ENCODE data around the gene ZNF333. TPM values are rescaled to one million over a fixed set of nuclear protein-coding genes. Genes with fewer than 3 reads are reported as not detected.

The ZNF333 gene
- total and polyA plus RNA-seq, 2 of the 4 experiments (the other 2 are of a cell fraction), result 9.8 to 15.1 TPM

DNA sequence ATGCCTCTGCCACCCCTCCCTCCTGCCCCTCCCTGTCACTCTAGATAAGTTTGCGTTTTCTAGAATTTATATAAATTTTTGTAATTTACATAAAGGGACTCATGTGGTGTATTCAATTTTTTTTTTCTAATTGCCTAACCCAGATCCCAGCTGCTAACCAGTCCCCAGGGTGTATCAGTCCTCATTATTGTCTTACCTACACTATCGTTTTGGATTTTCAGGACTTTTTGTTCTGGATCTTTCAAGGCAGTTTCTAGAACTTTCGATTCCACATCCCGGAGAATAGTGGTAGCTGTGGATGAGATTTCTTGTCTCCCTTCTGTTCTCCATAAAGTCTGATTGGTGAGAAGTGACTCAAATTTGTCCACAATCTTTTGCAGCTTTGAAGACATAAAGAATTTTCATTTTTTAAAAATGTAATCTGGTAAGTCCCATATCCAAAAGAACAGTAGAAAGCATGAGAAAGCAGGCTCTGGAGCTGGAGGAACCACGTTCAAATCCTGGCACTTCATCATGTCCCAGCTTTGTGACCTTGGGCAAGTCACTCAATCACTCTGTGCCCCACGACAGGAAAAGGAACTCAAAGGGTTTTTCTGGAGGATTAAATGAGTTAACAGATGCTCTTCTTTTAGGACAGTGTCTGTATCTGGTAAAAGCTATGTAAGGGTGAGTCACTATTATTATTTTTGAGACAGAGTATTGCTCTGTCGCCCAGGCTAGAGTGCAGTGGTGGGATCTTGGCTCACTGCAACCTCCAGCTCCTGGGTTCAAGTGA is 34.9 kb upstream of the ZNF333 start:
- Histone ChIP-seq H2BK15ac (ENCODE audit: low read depth, low read length) (no peak overlapping the region), H3K23ac (ENCODE audit: low read depth, low read length) (no peak overlapping the region), H2AK5ac (ENCODE audit: low read depth, low read length) (no peak overlapping the region), H2BK20ac (ENCODE audit: low read depth, low read length) (no peak overlapping the region), H3K18ac (ENCODE audit: low read depth, low read length) (no peak overlapping the region), H3K4me2 (ENCODE audit: low read depth, low read length) (no peak overlapping the region), H2AFZ (replicated peaks; ENCODE audit: low read length, poor library complexity) (no peak overlapping the region), H3K36me3 (ENCODE audit: control insufficient read depth, insufficient read depth, low read length) (no peaks in the 10 kb centered on the region), H3K27me3 (ENCODE audit: control insufficient read depth, insufficient read depth, low read length) (no peaks in the 10 kb centered on the region), H4K5ac (ENCODE audit: low read depth, low read length) (no peak overlapping the region), H4K91ac (ENCODE audit: insufficient read depth, low read depth, low read length) (no peak overlapping the region), H2BK120ac (ENCODE audit: low read depth, low read length) (no peak overlapping the region), H4K8ac (ENCODE audit: low read depth in 2 of 2, low read length in 2 of 2) (no peak overlapping the region), H3K9me3 (ENCODE audit: control insufficient read depth, insufficient read depth, low read length) (no peaks in the 10 kb centered on the region), H3K27ac (ENCODE audit: insufficient read depth, low read length) (no peak overlapping the region), H2BK5ac (ENCODE audit: low read depth, low read length, poor library complexity, severe bottlenecking) (no peak overlapping the region), H3K9me1 (ENCODE audit: insufficient read depth, low read length) (no peaks in the 10 kb centered on the region), H3K9ac (ENCODE audit: low read depth, low read length) (no peak overlapping the region), H4K20me1 (ENCODE audit: insufficient read depth, low read length) (no peaks in the 10 kb centered on the region), H2AK9ac (replicated peaks; ENCODE audit: low read depth, low read length, poor library complexity) (no peak overlapping the region), H3K56ac (ENCODE audit: extremely low read depth, insufficient read depth, low read length) (no peak overlapping the region), H3K14ac (replicated peaks; ENCODE audit: low read depth, low read length) (no peak overlapping the region), H3K4ac (ENCODE audit: low read depth, low read length) (no peak overlapping the region), H3K79me1 (ENCODE audit: low read depth in 1 of 2, low read length in 2 of 2) (no peaks in the 10 kb centered on the region), H3K4me1 (ENCODE audit: control insufficient read depth, insufficient read depth, low read length) (no peaks in the 10 kb centered on the region), H3K4me3 (ENCODE audit: insufficient read depth, low read depth, low read length) (no peak overlapping the region)
- TF ChIP-seq FOS (IDR thresholded peaks at IDR 0.05; ENCODE audit: low read depth, low read length) (no peak), NFE2L2 (IDR thresholded peaks at IDR 0.05; ENCODE audit: low read depth, low read length) (no peak), BHLHE40 (IDR thresholded peaks at IDR 0.05; ENCODE audit: low read depth, low read length) (no peak), RAD21 (IDR thresholded peaks at IDR 0.05; ENCODE audit: low read length) (no peak), MXI1 (IDR thresholded peaks at IDR 0.05; ENCODE audit: borderline replicate concordance, low read depth, low read length) (no peak), CHD1 (IDR thresholded peaks at IDR 0.05; ENCODE audit: low read depth, low read length) (no peak), RCOR1 (IDR thresholded peaks at IDR 0.05; ENCODE audit: insufficient replicate concordance, low read length) (no peak), MAFK (IDR thresholded peaks at IDR 0.05; ENCODE audit: low read depth, low read length) (no peak), CEBPB (IDR thresholded peaks at IDR 0.05; ENCODE audit: low read depth, low read length) (no peak), MAZ (IDR thresholded peaks at IDR 0.05; ENCODE audit: borderline replicate concordance, low read depth, low read length) (no peak), POLR2A (IDR thresholded peaks at IDR 0.05; ENCODE audit: low read depth, low read length) (no peak), SMC3 (IDR thresholded peaks at IDR 0.05; ENCODE audit: low read depth, low read length) (no peak), RFX5 (IDR thresholded peaks at IDR 0.05; ENCODE audit: low read depth, low read length) (no peak), USF2 (IDR thresholded peaks at IDR 0.05; ENCODE audit: low read depth, low read length) (no peak)
- TF ChIP-seq, protein P1, sequence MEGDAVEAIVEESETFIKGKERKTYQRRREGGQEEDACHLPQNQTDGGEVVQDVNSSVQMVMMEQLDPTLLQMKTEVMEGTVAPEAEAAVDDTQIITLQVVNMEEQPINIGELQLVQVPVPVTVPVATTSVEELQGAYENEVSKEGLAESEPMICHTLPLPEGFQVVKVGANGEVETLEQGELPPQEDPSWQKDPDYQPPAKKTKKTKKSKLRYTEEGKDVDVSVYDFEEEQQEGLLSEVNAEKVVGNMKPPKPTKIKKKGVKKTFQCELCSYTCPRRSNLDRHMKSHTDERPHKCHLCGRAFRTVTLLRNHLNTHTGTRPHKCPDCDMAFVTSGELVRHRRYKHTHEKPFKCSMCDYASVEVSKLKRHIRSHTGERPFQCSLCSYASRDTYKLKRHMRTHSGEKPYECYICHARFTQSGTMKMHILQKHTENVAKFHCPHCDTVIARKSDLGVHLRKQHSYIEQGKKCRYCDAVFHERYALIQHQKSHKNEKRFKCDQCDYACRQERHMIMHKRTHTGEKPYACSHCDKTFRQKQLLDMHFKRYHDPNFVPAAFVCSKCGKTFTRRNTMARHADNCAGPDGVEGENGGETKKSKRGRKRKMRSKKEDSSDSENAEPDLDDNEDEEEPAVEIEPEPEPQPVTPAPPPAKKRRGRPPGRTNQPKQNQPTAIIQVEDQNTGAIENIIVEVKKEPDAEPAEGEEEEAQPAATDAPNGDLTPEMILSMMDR (conservative IDR thresholded peaks at IDR 0.05; ENCODE audit: low read depth, low read length), result no peak
- TF ChIP-seq, protein P2, sequence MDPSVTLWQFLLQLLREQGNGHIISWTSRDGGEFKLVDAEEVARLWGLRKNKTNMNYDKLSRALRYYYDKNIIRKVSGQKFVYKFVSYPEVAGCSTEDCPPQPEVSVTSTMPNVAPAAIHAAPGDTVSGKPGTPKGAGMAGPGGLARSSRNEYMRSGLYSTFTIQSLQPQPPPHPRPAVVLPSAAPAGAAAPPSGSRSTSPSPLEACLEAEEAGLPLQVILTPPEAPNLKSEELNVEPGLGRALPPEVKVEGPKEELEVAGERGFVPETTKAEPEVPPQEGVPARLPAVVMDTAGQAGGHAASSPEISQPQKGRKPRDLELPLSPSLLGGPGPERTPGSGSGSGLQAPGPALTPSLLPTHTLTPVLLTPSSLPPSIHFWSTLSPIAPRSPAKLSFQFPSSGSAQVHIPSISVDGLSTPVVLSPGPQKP (IDR thresholded peaks at IDR 0.05; ENCODE audit: borderline replicate concordance, low read depth, low read length), result no peak
- BruUV-seq (replicated peaks), result no TSS peak
- DNase-seq, result no peak
- 37% methylated on average over 2 of the region's 7 CpGs; no CpG with 5 or more reads in 1 of the 2 experiments for WGBS, 2 experiments (ENCODE audit: extremely low coverage in 2 of 2, insufficient read length in 1 of 2)
- ChIA-PET POLR2A (ENCODE audit: unreplicated experiment) (no interaction called here), CTCF (interaction anchor here (0.5 kb wide), 1 partner anchor 151 kb away, joined by 3 read pairs; no protein-coding TSS in a partner anchor)
- no peak for ATAC-seq (ENCODE audit: low read depth)
- intact Hi-C loops (cut with micrococcal nuclease), result no loop called here
- dilution Hi-C loops (cut with HindIII; ENCODE audit: low sequenced_read_pairs, unreplicated experiment), result no loop called here
- in situ Hi-C loops (cut with MboI; ENCODE audit: low sequenced_read_pairs), result no loop called here

Measured in IMR-90 (cell line).